ENCODE measurements around the gene DBI. TPM values are rescaled to one million over a fixed set of nuclear protein-coding genes. Genes with fewer than 3 reads are reported as not detected.

The DBI gene
- total and polyA plus RNA-seq, 2 of the 13 experiments (the other 11 are each of a cell fraction or from before 2014, with no cell fraction given): 330 to 659 TPM

DNA sequence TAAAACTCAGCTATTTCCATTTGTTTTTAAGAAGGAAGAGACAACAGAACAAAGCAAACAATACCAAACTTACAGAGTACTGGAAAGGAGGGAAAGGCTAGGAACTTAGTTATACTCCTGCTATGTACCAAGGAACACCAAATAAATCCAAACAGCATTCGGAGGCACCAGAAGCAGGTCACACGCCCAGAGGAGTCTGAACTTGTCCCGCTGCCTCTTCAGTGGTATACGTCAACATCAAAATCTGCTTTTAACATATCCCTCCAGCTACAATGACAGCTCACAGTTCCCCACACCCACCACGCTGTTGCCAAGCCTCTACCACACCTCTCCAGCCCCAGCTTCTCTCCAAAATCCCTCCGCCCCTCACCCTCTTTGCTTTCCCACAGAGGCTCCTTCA is 17.5 kb upstream of the DBI start (continued):
- no peak for TF ChIP-seq ZNF432 (CRISPR knock-in tag; IDR thresholded peaks at IDR 0.05; ENCODE audit: borderline replicate concordance)
- TF ChIP-seq ZNF557 (CRISPR knock-in tag; IDR thresholded peaks at IDR 0.05): no peak
- no peak for TF ChIP-seq ZNF335 (CRISPR knock-in tag; IDR thresholded peaks at IDR 0.05)

DNA sequence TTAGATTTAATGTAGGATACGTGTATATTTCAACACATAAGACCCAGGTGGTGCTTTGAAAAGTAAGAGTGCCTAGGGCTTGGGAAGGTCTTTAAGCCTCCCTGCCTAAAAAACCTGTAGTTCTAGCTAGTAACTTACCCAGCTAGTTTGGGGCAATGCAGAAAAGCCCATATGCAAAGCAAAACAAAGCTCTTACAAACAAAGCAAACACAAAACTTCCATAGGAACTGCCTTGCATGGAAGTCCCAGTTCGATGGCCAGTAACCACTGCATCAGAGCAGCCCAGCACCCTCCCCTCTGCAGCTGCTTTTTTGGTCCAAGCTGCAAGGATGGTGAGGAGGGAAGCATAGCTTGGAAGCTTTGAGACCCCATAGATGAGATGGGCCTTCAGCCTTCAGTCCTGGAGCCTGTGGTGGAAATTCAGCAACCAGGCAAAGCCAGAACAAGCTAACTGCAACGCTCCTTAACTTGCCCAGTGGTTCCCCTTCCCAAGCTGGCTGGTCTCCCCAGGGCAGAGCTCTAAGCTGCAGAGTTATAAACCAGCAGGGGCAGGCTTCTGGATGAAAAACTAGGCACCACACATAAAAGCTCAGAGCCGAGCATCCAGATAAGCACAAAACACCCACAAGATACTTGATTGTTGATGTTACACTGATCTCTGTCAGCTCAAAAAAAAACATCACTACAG is 16.3 kb upstream of the DBI start:
- Histone ChIP-seq H3K9ac (ENCODE audit: insufficient read depth, low read depth, low read length) (no peak overlapping the region), H3K27me3 (ENCODE audit: control insufficient read depth in 1 of 2, insufficient read depth in 2 of 2, low read length in 2 of 2) (no peaks in the 10 kb centered on the region), H3K36me3 (replicated peaks in 1 of 2; ENCODE audit: control insufficient read depth in 1 of 2, insufficient read depth in 2 of 2, low read length in 2 of 2) (no peaks in the 10 kb centered on the region), H3K9me3 (ENCODE audit: low read length) (no peaks in the 10 kb centered on the region), H3K4me2 (ENCODE audit: low read depth, low read length) (no peak overlapping the region), H3K4me1 (ENCODE audit: insufficient read depth, low read length) (no peaks in the 10 kb centered on the region), H3K79me2 (ENCODE audit: insufficient read depth, low read length) (no peaks in the 10 kb centered on the region), H3K27ac (ENCODE audit: extremely low read length, insufficient read depth, low read length) (no peak overlapping the region), H4K20me1 (ENCODE audit: insufficient read depth, low read length) (no peaks in the 10 kb centered on the region), H3K4me3 (replicated peaks in 1 of 3; ENCODE audit: insufficient read depth in 1 of 3, low read depth in 2 of 3, low read length in 3 of 3) (no peak overlapping the region), H2AFZ (ENCODE audit: low read length) (no peak overlapping the region)
- ChIA-PET POLR2A (interaction anchor here (3.4 kb wide), 1 partner anchor 16 kb away, joined by 26 read pairs; the partner anchor contains the start of genes C2orf76 and DBI), CTCF (ENCODE audit: low intra/inter-chr PET ratio, low total read pairs) (no interaction called here)
- FAIRE-seq (no peak), DNase-seq (ENCODE audit: low spot score) (no peak), ATAC-seq (peak; percentile 87)
- WGBS (ENCODE audit: low lambda C conversion rate): 52% methylated on average over 4 of the region's 4 CpGs
- intact Hi-C loops (cut with micrococcal nuclease; ENCODE audit: unreplicated experiment) (no loop called here), in situ Hi-C loops (cut with HindIII; ENCODE audit: extremely low pct_ligation_motif_present, low pct_unique_long_range_greater_than_20kb) (no loop called here)
- TF ChIP-seq, protein P1, sequence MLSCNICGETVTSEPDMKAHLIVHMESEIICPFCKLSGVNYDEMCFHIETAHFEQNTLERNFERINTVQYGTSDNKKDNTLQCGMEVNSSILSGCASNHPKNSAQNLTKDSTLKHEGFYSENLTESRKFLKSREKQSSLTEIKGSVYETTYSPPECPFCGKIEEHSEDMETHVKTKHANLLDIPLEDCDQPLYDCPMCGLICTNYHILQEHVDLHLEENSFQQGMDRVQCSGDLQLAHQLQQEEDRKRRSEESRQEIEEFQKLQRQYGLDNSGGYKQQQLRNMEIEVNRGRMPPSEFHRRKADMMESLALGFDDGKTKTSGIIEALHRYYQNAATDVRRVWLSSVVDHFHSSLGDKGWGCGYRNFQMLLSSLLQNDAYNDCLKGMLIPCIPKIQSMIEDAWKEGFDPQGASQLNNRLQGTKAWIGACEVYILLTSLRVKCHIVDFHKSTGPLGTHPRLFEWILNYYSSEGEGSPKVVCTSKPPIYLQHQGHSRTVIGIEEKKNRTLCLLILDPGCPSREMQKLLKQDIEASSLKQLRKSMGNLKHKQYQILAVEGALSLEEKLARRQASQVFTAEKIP (CRISPR knock-in tag; IDR thresholded peaks at IDR 0.05; ENCODE audit: borderline replicate concordance): no peak
- TF ChIP-seq ZNF878 (CRISPR knock-in tag; IDR thresholded peaks at IDR 0.05) (no peak), ZNF83 (CRISPR knock-in tag; IDR thresholded peaks at IDR 0.05; ENCODE audit: borderline replicate concordance) (no peak), AHR (CRISPR knock-in tag; IDR thresholded peaks at IDR 0.05) (no peak), SP140L (CRISPR knock-in tag; IDR thresholded peaks at IDR 0.05; ENCODE audit: borderline replicate concordance) (no peak), ZNF766 (CRISPR knock-in tag; IDR thresholded peaks at IDR 0.05; ENCODE audit: borderline replicate concordance) (no peak), ETV6 (CRISPR knock-in tag; conservative IDR thresholded peaks at IDR 0.05) (no peak), HNRNPUL1 (IDR thresholded peaks at IDR 0.05; ENCODE audit: low read depth, low read length) (no peak), SOX5 (CRISPR knock-in tag; IDR thresholded peaks at IDR 0.05; ENCODE audit: borderline replicate concordance) (no peak), ZNF883 (CRISPR knock-in tag; IDR thresholded peaks at IDR 0.05; ENCODE audit: not compliant biosample characterization) (no peak), FOXK1 (CRISPR knock-in tag; IDR thresholded peaks at IDR 0.05; ENCODE audit: borderline replicate concordance, low read depth) (no peak), FIP1L1 (IDR thresholded peaks at IDR 0.05; ENCODE audit: borderline replicate concordance, insufficient read depth, low read depth, low read length) (no peak)
- TF ChIP-seq, protein P2, sequence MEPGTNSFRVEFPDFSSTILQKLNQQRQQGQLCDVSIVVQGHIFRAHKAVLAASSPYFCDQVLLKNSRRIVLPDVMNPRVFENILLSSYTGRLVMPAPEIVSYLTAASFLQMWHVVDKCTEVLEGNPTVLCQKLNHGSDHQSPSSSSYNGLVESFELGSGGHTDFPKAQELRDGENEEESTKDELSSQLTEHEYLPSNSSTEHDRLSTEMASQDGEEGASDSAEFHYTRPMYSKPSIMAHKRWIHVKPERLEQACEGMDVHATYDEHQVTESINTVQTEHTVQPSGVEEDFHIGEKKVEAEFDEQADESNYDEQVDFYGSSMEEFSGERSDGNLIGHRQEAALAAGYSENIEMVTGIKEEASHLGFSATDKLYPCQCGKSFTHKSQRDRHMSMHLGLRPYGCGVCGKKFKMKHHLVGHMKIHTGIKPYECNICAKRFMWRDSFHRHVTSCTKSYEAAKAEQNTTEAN (CRISPR knock-in tag; conservative IDR thresholded peaks at IDR 0.05): no peak
- TF ChIP-seq, protein P3, sequence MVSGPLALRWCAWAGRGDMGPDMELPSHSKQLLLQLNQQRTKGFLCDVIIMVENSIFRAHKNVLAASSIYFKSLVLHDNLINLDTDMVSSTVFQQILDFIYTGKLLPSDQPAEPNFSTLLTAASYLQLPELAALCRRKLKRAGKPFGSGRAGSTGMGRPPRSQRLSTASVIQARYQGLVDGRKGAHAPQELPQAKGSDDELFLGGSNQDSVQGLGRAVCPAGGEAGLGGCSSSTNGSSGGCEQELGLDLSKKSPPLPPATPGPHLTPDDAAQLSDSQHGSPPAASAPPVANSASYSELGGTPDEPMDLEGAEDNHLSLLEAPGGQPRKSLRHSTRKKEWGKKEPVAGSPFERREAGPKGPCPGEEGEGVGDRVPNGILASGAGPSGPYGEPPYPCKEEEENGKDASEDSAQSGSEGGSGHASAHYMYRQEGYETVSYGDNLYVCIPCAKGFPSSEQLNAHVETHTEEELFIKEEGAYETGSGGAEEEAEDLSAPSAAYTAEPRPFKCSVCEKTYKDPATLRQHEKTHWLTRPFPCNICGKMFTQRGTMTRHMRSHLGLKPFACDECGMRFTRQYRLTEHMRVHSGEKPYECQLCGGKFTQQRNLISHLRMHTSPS (CRISPR knock-in tag; IDR thresholded peaks at IDR 0.05; ENCODE audit: low read depth): no peak
- TF ChIP-seq, protein P4, sequence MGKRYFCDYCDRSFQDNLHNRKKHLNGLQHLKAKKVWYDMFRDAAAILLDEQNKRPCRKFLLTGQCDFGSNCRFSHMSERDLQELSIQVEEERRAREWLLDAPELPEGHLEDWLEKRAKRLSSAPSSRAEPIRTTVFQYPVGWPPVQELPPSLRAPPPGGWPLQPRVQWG (CRISPR knock-in tag; IDR thresholded peaks at IDR 0.05; ENCODE audit: borderline replicate concordance, low read depth): no peak
- BruUV-seq (replicated peaks): no TSS peak

Measured in HepG2 (cell line).